GM11168 (cell line): Measurements from ENCODE around the gene ADAMTS16.

Source experiments
- in situ Hi-C: fragments of 300-500 bp; cut with MboI; formaldehyde crosslinking; loops from one replicate; pipeline ENCODE4 v1.12.0; 2022; ENCODE audit warnings: low sequenced_read_pairs; ENCODE audit not compliant: unreplicated experiment

ADAMTS16 gene

DNA sequence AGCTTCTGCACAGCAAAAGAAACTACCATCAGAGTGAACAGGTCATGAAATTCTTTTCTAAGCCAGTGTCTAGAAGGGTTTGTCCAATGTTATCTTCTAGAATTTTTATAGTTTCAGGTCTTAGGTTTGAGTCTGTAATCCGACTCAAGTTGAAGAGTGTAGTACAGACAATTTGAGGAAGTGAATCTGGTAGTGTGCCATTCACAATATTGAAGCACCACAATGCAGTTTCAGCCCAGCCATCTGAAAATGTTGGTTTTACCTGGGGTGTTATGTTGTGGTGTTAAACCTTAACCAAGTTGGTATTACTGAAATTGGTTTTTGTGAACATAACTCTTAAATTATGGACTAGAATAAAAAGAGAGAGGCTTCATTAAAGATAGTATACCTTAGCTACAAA lies 77.2 kb downstream of the ADAMTS16 start:
- in situ Hi-C loops: no loop called here

DNA sequence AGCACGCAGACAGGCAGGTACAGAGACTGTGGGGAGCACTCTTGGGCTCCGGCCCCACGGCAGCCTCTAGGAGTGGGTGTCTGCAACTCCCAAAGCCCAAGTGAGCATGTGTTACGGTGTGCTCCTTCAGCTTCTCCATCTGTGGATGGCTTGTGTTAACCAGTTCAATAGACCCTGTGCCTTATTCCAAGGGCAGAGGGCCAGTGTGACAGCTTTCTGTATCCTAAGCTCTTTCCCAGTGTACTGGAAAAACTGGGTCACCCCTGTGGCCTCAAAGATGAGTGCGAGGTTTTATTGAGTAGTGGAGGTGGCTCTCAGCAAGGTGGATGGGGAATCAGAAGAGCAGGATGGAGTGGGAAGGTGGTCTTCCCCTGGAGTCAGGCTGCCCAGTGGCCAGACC lies 78.3 kb downstream of the ADAMTS16 start:
- in situ Hi-C loops: no loop called here

DNA sequence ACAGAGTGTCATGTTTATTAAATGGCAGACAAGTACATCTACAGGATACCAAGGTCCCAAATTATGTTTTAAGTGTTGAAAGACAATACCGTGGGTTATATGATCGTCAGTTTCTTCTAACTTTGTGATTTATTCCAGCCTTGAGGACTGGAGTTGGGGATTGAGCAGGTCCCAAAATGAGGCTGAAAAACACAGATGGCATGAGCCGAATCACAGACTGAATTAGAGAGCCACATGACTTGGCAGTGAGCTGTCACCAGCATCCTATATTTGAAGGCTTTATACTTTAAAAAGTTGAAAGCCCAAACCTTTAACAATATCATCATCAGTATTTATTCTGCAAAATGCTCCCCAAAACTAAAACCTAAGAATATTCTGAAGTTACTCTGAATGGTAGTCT lies 79.4 kb downstream of the ADAMTS16 start:
- in situ Hi-C loops: no loop called here

DNA sequence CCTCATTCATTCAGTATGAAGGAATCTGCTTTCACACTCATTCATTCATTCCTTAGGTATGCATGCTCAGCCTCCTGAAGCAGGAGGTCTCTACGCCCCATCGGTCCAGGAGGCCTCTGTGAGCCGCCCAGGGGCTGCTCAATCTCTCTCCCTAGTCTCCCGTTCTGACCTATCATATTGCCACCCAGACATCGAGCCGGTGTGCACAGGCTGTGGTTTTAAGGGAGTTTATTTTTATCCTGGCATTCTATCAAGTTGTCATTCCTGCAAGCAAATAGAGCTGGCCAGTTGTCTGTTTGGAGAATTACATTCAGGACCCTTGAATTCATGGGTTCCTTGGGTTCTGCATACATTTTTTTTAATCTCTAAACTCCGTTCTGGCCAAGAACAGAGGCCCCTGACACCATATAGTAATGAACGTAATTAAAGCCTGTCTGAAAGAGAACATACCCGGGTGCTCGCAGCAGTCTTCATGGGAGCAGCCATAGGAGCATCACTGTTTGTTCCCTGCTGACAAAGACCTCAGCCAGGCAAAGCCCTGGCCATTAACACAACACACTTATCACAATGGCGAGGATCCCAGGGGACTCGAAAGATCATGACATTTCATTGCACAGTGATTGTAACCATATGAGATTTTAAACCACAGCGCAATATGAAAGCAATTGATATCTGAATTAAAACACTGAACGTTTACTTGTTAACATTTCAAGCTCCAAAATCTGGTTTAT lies 80.9 kb downstream of the ADAMTS16 start:
- in situ Hi-C loops: no loop called here

DNA sequence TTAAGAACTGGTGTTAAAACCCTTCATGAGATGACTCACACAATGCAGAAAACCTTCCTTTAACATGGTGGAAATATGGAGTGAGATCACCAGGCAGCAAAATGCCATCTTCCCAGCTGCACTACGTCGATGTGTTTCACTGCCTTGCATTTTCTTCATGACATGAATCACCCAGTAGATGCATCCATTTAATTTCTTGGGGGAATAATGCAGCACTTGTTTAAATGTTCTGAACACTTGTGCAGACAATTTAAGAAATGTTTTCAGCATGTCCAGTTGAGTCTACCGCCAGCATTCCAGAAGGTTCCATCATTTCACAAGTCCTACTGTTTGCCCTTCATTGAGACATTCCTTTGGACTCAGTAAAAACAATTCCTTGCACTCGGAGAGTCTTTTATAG lies 81.6 kb downstream of the ADAMTS16 start:
- in situ Hi-C loops: no loop called here

DNA sequence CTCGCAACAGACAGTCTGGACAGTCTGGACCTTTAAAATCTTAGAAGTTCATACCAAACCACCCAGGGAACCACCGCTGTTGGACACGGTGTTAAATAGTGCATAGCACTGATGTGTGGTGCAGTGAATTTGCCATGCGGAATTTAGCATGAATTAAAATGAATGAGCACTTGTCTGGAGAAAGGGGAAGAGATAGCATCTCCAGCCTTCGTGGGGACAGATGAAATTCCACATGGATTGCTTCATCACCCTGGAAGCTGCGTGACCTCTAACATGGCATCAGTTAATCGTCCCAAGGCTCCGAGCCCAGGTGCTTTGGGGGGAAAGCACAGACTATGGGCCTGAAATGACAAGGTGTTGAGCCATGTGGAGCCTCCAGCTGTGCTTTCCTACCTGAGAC lies 91.4 kb downstream of the ADAMTS16 start:
- in situ Hi-C loops: no loop called here

DNA sequence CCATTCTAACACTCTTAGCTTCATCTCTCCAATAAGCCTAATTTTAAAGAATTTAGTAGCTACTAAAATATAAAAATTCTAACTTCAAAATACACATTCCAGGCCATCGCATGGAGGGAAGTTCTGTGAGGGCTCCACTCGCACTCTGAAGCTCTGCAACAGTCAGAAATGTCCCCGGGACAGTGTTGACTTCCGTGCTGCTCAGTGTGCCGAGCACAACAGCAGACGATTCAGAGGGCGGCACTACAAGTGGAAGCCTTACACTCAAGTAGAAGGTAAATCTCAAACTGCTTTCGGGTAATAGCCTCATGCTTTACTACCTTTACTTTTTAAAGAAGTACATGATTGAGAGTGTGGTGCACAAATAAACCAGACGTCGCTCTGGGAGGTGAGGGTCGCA lies 94.8 kb downstream of the ADAMTS16 start:
- in situ Hi-C loops: no loop called here

DNA sequence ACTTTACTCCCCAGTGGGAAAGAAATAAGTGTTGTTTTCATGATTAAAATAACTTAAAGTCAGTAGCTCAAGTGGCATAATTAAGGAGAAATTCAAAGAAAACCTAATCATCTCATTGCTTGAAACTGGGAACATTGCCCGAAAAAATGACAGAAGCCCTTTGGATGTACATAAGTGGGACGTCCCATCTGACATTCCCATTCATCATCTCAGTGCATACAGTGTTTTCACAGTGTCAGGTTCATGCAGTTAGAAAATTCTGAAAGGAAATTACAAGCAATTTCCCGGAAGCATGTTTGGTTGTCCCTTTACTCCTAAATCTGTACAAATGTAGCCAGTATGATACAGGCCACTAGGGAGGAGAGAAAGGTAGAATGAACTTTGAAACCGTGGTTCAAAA lies 95.6 kb downstream of the ADAMTS16 start:
- in situ Hi-C loops: no loop called here

DNA sequence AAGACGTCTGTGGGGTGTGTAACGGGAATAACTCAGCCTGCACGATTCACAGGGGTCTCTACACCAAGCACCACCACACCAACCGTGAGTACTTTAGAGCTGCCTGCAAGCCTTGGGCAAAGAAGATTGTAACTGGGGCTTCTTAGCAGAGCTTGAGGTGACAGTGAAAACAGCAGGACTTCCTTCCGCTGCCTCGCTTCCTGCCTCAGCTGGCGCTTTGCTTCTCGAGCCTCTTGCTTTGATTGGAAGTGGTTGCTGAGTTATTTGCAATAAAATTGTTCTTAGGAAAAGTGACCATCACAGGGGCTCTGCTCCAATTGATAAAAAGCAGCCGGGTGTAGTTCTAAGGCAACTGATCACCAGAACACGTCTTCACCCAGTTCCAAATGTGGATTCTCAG lies 99.1 kb downstream of the ADAMTS16 start:
- in situ Hi-C loops: no loop called here

DNA sequence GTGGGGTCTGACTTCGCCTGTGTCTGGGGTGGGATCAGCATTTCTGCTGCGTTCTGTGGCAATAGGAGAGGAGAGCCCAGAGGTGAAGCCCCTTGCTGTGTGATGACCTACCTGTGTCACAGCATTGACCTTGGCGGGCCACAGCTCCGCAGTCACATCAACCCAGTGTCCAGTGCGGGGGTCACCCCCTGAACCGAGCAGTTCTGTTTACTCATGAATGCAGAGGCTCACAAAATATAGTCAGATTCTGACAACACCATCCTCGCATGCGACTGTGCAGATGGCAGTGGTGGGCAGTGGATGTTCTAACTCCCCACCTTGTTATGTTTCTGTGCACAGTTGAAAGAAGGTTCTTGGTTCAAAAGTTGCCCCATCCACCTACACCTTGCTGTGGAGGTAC lies 100.1 kb downstream of the ADAMTS16 start:
- in situ Hi-C loops: no loop called here

DNA sequence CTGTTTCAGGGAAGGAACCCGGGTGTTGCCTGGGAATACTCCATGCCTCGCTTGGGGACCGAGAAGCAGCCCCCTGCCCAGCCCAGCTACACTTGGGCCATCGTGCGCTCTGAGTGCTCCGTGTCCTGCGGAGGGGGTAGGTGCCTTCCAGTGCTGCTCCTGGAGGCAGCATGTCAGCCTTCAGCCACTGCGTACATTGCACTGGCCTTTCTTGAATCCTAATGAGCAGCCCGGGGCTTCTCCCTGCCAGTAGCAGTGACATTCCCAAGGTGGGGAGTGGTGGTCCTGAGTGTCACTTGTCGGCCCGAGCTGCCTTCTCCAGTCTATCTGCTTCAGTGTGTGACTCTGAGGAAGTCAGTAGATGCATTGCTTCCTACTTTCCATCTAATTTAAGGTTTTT lies 101.9 kb downstream of the ADAMTS16 start:
- in situ Hi-C loops: no loop called here

DNA sequence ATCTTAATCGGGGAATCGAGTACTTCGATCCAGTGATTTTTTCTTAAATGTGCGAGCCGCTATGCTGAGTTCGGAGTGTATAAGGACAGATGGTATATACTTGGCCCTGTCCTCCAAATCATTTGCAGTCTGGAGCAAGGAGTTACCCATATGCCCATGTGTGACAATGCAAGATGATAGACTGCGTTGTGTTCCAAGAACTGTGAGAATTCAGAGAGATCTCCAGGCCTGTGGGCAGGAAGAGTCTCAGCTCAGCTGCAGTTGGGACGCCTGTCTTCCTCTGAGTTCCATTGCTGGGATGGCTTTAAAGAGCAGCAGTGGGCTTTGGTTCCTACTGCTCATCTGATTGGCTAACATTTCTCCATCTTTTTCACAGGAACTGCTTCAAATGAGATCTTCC lies 106.6 kb downstream of the ADAMTS16 start:
- in situ Hi-C loops: no loop called here

DNA sequence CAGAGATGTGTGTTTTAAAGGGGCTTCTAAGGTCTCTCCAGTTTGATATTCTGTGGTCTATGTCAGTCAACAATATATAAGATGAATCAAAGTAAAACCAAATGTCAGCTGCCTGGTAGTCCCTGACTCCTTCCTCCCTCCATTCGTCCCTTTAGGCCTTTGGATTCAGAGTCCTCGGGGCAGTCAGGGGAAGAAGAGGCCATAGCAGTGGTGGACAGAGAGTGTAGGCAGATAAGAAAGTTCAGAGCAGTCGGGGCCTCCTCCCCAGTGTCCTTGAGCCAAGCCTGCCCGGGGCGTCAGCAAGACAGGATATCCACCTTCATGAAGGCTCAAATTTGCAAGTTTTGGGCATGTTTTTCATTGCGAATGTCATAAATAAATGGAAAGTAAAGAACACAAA lies 110.6 kb downstream of the ADAMTS16 start:
- in situ Hi-C loops: no loop called here

DNA sequence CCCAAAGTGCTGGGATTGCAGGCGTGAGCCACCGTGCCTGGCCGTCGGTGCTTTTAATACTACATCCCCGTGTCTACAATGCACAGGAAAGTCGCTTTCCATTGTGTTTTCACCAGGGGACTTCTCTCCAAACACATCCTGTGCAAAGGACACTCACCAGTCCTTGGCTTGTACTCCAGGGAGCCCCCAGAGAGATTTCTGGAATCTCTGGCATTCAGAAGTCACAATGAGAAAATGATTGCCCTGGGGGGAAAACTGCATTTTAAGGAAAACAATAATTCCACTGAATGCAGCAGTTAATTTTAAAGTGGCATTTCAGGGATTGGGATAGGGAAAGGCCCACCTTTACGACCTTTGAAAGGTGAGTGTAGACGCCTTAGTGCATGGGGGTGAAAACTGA lies 112.0 kb downstream of the ADAMTS16 start:
- in situ Hi-C loops: no loop called here

DNA sequence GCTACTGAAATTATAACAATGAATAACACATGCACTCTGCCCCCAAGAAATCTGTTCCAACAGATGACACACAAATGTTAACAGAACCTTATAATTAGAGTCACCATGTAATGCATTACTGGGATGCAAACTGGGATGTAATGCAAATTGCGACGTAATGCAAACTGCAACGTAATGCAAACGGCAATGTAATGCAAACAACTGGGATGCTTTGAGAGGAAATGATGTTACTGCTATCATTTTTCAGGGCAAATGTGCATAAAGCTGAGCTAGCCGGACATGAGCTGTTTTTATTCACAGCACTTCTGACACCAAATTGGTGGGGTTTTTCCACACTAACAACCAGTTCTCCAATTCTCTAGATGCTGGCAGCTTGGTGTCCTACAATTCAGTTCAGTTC lies 117.2 kb downstream of the ADAMTS16 start:
- in situ Hi-C loops: no loop called here

DNA sequence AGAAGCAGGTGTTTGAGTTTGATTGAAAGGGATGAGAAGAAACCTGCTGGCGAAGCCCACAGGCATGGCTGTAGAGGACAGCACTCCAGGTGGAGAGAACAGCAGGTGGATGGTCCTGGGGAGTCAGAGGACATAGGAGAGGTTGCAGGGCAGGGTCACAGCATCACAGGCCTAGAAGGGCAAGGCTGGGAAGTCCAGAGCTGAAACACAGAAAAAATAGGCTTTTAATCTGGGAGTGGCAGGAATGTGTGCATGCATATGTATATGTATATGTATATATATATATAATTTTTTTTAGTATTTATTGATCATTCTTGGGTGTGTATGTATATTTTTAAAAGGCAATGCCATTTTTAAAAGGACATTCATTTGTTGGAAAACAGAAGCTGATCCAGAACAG lies 118.4 kb downstream of the ADAMTS16 start:
- in situ Hi-C loops: no loop called here

DNA sequence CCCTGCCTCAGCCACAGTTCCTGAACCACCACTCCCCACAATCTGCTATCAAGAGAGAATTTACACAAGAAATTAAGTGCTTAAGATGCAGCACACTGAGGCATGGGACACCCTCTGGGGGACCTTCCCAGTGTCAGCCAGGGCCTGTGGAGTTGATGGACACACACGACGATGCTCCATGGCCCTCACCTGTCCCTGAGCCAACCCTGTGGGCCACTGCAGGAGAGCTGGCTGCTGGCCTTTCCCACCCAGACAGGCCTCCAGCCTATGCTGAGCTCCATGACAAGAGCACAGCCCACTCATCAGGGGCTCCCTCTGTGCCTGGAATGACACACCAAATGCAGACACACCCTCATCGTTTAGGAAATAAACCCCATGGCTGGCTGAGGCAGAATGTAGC lies 124.6 kb downstream of the ADAMTS16 start:
- in situ Hi-C loops: no loop called here

DNA sequence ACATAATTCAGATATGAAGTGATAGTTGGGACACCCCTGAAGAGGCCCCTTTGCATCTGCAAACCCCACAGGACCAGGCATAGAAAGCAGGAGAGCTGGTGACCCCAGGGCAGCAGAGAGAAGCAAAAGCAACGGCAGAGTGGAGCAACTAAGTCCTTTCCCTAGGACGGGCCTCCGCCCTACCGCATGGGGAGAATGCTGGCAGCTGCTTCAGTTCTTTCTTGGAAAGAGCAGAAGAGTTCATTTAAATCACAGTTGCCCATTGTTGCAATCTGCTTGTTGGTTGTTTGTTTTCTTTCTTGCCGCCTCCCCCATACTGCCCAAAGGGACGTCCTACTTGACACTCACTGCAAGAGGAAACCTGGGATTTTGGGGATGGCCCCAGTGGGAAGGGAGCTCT lies 126.2 kb downstream of the ADAMTS16 start:
- in situ Hi-C loops: no loop called here

DNA sequence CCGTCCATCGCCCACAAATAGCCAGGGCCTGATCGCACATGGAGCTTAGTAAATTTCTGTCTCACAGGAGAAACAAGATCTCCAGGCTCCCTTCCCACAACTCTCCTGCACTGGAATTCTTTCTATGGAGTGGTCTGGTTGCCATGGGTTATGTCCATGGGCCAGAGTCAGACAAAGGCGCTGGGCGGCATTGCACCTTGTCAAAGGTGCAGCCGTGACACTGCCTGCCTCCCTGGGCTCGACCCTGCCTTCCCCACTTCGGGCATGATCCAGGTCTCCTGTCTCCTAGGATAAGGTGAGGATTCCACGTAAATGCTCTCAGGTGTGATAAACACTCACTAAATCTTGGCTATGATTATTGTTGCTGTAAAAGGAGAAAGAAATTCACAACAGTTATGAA lies 130.0 kb downstream of the ADAMTS16 start:
- in situ Hi-C loops: no loop called here

DNA sequence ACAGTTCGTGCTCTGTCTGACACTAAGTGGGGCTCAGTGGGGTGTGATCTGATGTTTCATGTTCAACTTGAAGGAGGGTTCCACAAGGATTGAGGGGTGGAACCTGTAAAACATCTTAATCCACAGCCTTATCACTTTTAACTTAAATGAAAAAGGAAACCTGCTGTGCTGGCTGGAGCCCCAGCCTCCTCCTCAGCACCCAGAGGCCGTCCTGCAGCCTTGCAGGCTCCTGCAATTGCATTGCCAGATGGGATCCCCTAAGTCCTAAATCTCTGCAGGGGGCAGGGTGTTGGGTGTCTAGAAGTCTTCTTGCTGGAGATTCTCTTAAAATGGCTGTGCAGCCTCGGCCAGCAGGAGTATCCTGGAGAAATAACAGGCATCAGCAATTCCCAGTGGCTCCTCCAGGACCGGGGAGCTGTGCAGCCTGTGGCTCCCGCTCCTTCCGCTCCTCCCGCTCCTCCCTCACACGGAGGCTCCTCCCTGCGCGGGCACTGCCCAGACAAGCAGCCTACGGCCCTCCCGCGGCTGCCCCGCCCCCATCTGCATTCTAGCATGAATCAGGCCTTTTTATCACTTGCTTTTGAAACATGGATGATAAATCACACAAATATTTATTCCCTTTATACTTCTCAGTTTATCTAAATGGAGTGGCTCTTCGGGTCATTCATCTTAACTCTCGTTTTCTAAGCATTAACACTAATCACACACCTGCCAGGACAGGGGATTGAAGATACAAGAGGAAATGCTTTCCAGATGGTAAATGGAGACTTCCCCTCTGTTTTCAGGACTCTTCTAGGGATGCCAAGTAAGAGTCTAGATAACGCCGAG lies 131.0 kb downstream of the ADAMTS16 start:
- in situ Hi-C loops: no loop called here

DNA sequence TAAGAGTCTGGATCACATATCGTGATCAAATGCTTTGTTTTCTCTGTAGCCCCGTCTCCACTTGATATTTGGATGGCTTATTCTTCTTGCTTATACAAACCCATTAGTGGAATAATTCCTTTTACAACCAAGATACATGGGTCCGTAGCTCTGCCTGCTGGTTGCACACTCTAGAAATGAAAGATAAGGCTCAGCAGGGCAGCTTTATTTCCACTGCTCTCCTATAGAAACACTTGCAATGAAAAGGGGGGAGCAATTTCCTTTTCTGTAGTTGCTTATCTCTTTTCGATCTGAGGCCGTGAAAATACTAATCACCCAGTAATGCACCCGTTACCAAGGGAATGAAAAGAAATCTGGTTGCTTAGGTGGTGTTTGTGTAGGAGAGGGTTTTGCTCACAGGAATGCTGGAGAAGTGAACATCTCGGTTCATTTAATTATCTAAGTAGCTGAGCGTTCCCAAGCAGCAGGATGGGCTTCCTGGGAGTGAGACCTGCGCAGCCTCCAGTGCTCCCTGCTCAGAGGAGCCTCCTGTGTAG lies 131.7 kb downstream of the ADAMTS16 start:
- in situ Hi-C loops: no loop called here

DNA sequence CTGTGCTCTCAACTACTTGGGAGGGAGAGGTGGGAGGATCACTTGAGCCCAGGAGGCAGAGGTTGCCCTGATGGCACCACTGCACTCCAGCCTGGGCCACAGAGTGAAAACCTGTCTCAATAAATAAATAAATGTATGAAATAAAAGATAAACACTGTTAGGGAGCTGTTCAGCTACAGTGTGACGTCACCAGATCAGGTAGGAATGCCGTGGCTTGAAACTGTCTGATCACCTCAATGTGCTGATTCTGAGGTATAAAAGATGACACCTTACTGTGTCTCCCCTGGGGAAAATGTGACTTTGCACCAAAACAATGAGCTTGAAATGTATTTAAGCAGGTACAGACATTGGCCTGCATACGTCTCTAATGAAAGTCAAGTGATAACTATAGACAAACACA lies 133.3 kb downstream of the ADAMTS16 start:
- in situ Hi-C loops: no loop called here
